Measurements from ENCODE around the gene STAP2.

Gene STAP2, protein sequence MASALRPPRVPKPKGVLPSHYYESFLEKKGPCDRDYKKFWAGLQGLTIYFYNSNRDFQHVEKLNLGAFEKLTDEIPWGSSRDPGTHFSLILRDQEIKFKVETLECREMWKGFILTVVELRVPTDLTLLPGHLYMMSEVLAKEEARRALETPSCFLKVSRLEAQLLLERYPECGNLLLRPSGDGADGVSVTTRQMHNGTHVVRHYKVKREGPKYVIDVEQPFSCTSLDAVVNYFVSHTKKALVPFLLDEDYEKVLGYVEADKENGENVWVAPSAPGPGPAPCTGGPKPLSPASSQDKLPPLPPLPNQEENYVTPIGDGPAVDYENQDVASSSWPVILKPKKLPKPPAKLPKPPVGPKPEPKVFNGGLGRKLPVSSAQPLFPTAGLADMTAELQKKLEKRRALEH

GRCh38 chr19:4338441-4339355 is at the start of gene STAP2:
Gene STAP2, minus strand, starts transcription at chr19:4338827. Its CDS starts 74 bp downstream, at chr19:4338753.
- peak within 1 kb of the TSS; percentile 17; the same call in 1 of the 2 replicates for H3K9ac ChIP-seq (ENCODE audit: low read length)
- H3F3A ChIP-seq (ENCODE audit: insufficient read depth), result 0 out of 2 replicates have a peak, but pooled peaks cover 2% of the 10 kb centered on the region
- no peaks in the 10 kb centered on the region for H4K20me1 ChIP-seq (ENCODE audit: low read depth, low read length)
- H2AFZ ChIP-seq (ENCODE audit: low read depth, low read length, severe bottlenecking), result peak within 1 kb of the TSS; percentile 70
- no peaks in the 10 kb centered on the region for H3K9me2 ChIP-seq (replicated peaks; ENCODE audit: insufficient read depth, low read length)
- H3K36me3 ChIP-seq (ENCODE audit: low read length), result no peaks in the 10 kb centered on the region
- H3K4me3 ChIP-seq (ENCODE audit: insufficient read depth, low read length, poor library complexity, severe bottlenecking), result no peak within 1 kb of the TSS
- no peaks in the 10 kb centered on the region for H3K9me3 ChIP-seq (ENCODE audit: insufficient read depth, low read length)
- H3K27me3 ChIP-seq (ENCODE audit: low read length), result no peaks in the 10 kb centered on the region
- no peak within 1 kb of the TSS for H3K27ac ChIP-seq (ENCODE audit: low read depth, low read length)
- H3K4me2 ChIP-seq (ENCODE audit: low read depth, low read length, poor library complexity, severe bottlenecking), result peak within 1 kb of the TSS; percentile 28
- TF ChIP-seq EZH2phosphoT487 (conservative IDR thresholded peaks at IDR 0.05; ENCODE audit: low read length), result no peak
- TF ChIP-seq, protein P1, sequence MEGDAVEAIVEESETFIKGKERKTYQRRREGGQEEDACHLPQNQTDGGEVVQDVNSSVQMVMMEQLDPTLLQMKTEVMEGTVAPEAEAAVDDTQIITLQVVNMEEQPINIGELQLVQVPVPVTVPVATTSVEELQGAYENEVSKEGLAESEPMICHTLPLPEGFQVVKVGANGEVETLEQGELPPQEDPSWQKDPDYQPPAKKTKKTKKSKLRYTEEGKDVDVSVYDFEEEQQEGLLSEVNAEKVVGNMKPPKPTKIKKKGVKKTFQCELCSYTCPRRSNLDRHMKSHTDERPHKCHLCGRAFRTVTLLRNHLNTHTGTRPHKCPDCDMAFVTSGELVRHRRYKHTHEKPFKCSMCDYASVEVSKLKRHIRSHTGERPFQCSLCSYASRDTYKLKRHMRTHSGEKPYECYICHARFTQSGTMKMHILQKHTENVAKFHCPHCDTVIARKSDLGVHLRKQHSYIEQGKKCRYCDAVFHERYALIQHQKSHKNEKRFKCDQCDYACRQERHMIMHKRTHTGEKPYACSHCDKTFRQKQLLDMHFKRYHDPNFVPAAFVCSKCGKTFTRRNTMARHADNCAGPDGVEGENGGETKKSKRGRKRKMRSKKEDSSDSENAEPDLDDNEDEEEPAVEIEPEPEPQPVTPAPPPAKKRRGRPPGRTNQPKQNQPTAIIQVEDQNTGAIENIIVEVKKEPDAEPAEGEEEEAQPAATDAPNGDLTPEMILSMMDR (IDR thresholded peaks at IDR 0.05; ENCODE audit: insufficient read depth, low read length, poor library complexity, severe bottlenecking), result no peak
- no peaks in the 10 kb centered on the region for H3K79me2 ChIP-seq (ENCODE audit: insufficient read depth, low read length)

DNA sequence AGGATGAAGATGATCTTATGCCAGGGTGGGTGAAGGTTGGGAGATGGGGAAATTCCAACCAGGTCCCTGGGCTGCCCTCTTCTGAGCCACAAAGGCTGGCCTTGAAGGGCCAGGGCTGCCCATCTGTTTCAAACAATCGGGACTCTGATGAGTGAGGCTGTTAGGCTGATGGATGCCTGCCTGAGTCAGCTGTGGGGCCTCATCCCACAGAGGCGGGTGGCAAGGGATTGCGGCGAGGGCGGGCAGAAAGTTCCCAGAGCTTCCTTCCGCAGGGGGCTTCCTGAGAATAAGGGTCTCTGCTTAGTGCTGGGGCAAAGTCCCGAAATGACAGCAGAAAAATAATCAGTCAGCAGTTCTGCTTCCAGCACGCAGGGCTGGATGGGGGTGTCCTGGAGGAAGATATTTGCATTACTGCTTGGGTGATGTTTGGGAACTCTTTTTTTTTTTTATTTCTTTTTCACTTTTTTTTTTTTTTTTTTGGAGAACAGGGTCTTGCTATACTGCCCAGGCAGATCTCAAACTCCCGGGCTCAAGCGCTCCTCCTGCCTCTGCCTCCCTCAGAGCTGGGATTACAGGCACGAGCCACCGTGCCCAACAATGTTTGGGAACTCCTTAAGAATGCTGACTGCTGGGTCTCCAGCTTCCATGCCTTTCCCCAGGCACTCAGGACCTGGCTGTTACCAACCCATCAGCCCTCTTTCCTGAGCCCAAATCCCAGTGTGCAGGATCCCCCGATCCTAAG is 47.6 kb upstream of the STAP2 start:
- H3K27me3 ChIP-seq (ENCODE audit: low read length), result no peaks in the 10 kb centered on the region
- TF ChIP-seq, protein P1 (IDR thresholded peaks at IDR 0.05; ENCODE audit: insufficient read depth, low read length, poor library complexity, severe bottlenecking), result no peak
- TF ChIP-seq EZH2phosphoT487 (conservative IDR thresholded peaks at IDR 0.05; ENCODE audit: low read length), result no peak
- H3K4me3 ChIP-seq (ENCODE audit: insufficient read depth, low read length, poor library complexity, severe bottlenecking), result no peak overlapping the region
- no peaks in the 10 kb centered on the region for H3K9me3 ChIP-seq (ENCODE audit: insufficient read depth, low read length)
- no peak overlapping the region for H3K9ac ChIP-seq (ENCODE audit: low read length)
- H4K20me1 ChIP-seq (ENCODE audit: low read depth, low read length), result no peaks in the 10 kb centered on the region
- H3K4me2 ChIP-seq (ENCODE audit: low read depth, low read length, poor library complexity, severe bottlenecking), result no peak overlapping the region
- no peak overlapping the region for H3K27ac ChIP-seq (ENCODE audit: low read depth, low read length)
- peaks cover 73% of the 10 kb centered on the region for H3K79me2 ChIP-seq (ENCODE audit: insufficient read depth, low read length)
- H2AFZ ChIP-seq (ENCODE audit: low read depth, low read length, severe bottlenecking), result no peak overlapping the region
- no peaks in the 10 kb centered on the region for H3F3A ChIP-seq (ENCODE audit: insufficient read depth)
- H3K9me2 ChIP-seq (replicated peaks; ENCODE audit: insufficient read depth, low read length), result no peaks in the 10 kb centered on the region
- no peaks in the 10 kb centered on the region for H3K36me3 ChIP-seq (ENCODE audit: low read length)

- Histone ChIP-seq H4K20me1 (ENCODE audit: low read depth, low read length) (no peaks in the 10 kb centered on the region), H3K4me3 (ENCODE audit: insufficient read depth, low read length, poor library complexity, severe bottlenecking) (no peak overlapping the region), H3K4me2 (ENCODE audit: low read depth, low read length, poor library complexity, severe bottlenecking) (no peak overlapping the region), H3K27ac (ENCODE audit: low read depth, low read length) (no peak overlapping the region), H3K79me2 (ENCODE audit: insufficient read depth, low read length) (peaks cover 69% of the 10 kb centered on the region), H3K9me2 (replicated peaks; ENCODE audit: insufficient read depth, low read length) (no peaks in the 10 kb centered on the region), H3K27me3 (ENCODE audit: low read length) (no peaks in the 10 kb centered on the region), H2AFZ (ENCODE audit: low read depth, low read length, severe bottlenecking) (no peak overlapping the region), H3K9ac (ENCODE audit: low read length) (no peak overlapping the region), H3K36me3 (ENCODE audit: low read length) (no peaks in the 10 kb centered on the region), H3K9me3 (ENCODE audit: insufficient read depth, low read length) (no peaks in the 10 kb centered on the region), H3F3A (ENCODE audit: insufficient read depth) (no peaks in the 10 kb centered on the region)
- TF ChIP-seq, protein P1 (IDR thresholded peaks at IDR 0.05; ENCODE audit: insufficient read depth, low read length, poor library complexity, severe bottlenecking), result no peak
- TF ChIP-seq EZH2phosphoT487 (conservative IDR thresholded peaks at IDR 0.05; ENCODE audit: low read length), result no peak
Measured at GRCh38 chr19:4385291-4386040, 46.8 kb upstream of the STAP2 start.
